HepG2 (cell line): ENCODE data around the gene TEX26. TPM values are rescaled to one million over a fixed set of nuclear protein-coding genes. Genes with fewer than 3 reads are reported as not detected.

Source experiments
- ATAC-seq: fragments of 200-7000 bp; cut with Tn5 transposase; 3 replicates; pipeline ENCODE4 v1.9.1; 2020; ENCODE audit warnings: mild to moderate bottlenecking, moderate library complexity
- BruUV-seq: library from RNA; stranded (reverse); fragments of 400-500 nt; replicated peaks from 2 replicates; lab custom pipeline; 2021; lab: Mats Ljungman, UMichigan
- CTCF ChIA-PET: fragments of 300-600 bp; formaldehyde crosslinking; extraction: SDS; loops from one replicate; lab custom pipeline; 2021; ENCODE audit warnings: low total read pairs, inconsistent platforms, low intra/inter-chr PET ratio; lab: Yijun Ruan, JAX
- POLR2A ChIA-PET: fragments of 350-600 bp; sonication (Branson Sonifier 250); formaldehyde crosslinking; loops from one replicate; lab custom pipeline; 2020; ENCODE audit warnings: antibody characterized with exemption, inconsistent platforms; lab: Yijun Ruan, JAX
- DNase-seq: peaks from one replicate; pipeline ENCODE4 v3.0.0-alpha.2; 2015; ENCODE audit warnings: low spot score
- FAIRE-seq: peaks from 3 replicates; lab custom pipeline; 2011; peaks lifted over from hg19 to GRCh38; lab: Jason Lieb, UNC
- H2AFZ ChIP-seq: one replicate; pipeline ENCODE4 v1.6.1; 2011; ENCODE audit warnings: low read length, inconsistent platforms
- H3K27ac ChIP-seq: fragments of 300-600 bp; 3 replicates; pipeline ENCODE4 v1.8.0; 2011; ENCODE audit warnings: mixed run types, mild to moderate bottlenecking, mixed read lengths, low read length, inconsistent platforms; ENCODE audit not compliant: insufficient read depth; ENCODE audit errors: extremely low read length
- H3K27me3 ChIP-seq, 2 experiments: fragments of 200-600 bp in 1 of 2; 2 replicates in 1 of 2; 3 replicates in 1 of 2; pipeline versions ENCODE4 v1.6.0 to v1.8.0; 2011; ENCODE audit warnings: low read length in 2 of 2, mild to moderate bottlenecking in 2 of 2, moderate library complexity in 2 of 2, inconsistent platforms in 1 of 2; ENCODE audit not compliant: insufficient read depth in 2 of 2, control insufficient read depth in 1 of 2
- H3K36me3 ChIP-seq, 2 experiments: fragments of 200-600 bp in 1 of 2; replicated peaks in 1 of 2; 2 replicates in 1 of 2; 3 replicates in 1 of 2; pipeline versions ENCODE4 v1.5.1 to v1.8.0; 2011; ENCODE audit warnings: low read length in 2 of 2, inconsistent platforms in 1 of 2; ENCODE audit not compliant: insufficient read depth in 2 of 2, control insufficient read depth in 1 of 2
- H3K4me1 ChIP-seq: 2 replicates; pipeline ENCODE4 v1.5.1; 2012; ENCODE audit warnings: low read length, inconsistent platforms; ENCODE audit not compliant: insufficient read depth
- H3K4me2 ChIP-seq: 2 replicates; pipeline ENCODE4 v1.6.0; 2011; ENCODE audit warnings: low read depth, low read length, inconsistent platforms
- H3K4me3 ChIP-seq, 3 experiments: fragments of 200-600 bp in 1 of 3; sonication (generic), shearing (Covaris generic) in 1 of 3; replicated peaks in 1 of 3; 2 replicates each; pipeline ENCODE4 v1.5.1; 2011 to 2016; ENCODE audit warnings: low read length in 3 of 3, inconsistent platforms in 2 of 3, low read depth in 2 of 3, mild to moderate bottlenecking in 2 of 3, control low read depth in 1 of 3, mixed read lengths in 1 of 3; ENCODE audit not compliant: insufficient read depth in 1 of 3
- H3K79me2 ChIP-seq: one replicate; pipeline ENCODE4 v1.6.1; 2011; ENCODE audit warnings: low read length, inconsistent platforms; ENCODE audit not compliant: insufficient read depth
- H3K9ac ChIP-seq: 2 replicates; pipeline ENCODE4 v1.6.0; 2011; ENCODE audit warnings: mild to moderate bottlenecking, low read depth, low read length, inconsistent platforms; ENCODE audit not compliant: insufficient read depth
- H3K9me3 ChIP-seq: 2 replicates; pipeline ENCODE4 v1.5.1; 2012; ENCODE audit warnings: mild to moderate bottlenecking, low read length
- H4K20me1 ChIP-seq: 2 replicates; pipeline ENCODE4 v1.6.0; 2011; ENCODE audit warnings: inconsistent platforms, mild to moderate bottlenecking, low read length, moderate library complexity; ENCODE audit not compliant: insufficient read depth
- CREB3 ChIP-seq: sonication (generic); formaldehyde crosslinking; IDR thresholded peaks from 2 replicates; pipeline ENCODE4 v1.5.0; 2020; ENCODE audit warnings: missing genetic modification reagents
- HNF4G ChIP-seq, 2 experiments: sonication (generic) in 1 of 2; formaldehyde crosslinking in 1 of 2; IDR thresholded peaks; 2 replicates each; pipeline versions ENCODE4 v1.4.0 to v1.6.1; 2011 to 2020; ENCODE audit warnings: borderline replicate concordance in 2 of 2, low read depth in 2 of 2, mild to moderate bottlenecking in 2 of 2, low read length in 1 of 2, missing genetic modification reagents in 1 of 2, moderate library complexity in 1 of 2
- NFIC ChIP-seq: IDR thresholded peaks from 2 replicates; pipeline ENCODE4 v1.6.1; 2012; ENCODE audit warnings: mild to moderate bottlenecking, low read length, inconsistent platforms
- NR2F6 ChIP-seq, 2 experiments: IDR thresholded peaks; 2 replicates each; pipeline ENCODE4 v1.6.1; 2016; ENCODE audit warnings: antibody characterized with exemption in 1 of 2, mild to moderate bottlenecking in 1 of 2
- PBX3 ChIP-seq: sonication (generic); formaldehyde crosslinking; IDR thresholded peaks from 2 replicates; pipeline ENCODE4 v1.8.1; 2023; ENCODE audit warnings: missing genetic modification reagents, inconsistent platforms, borderline replicate concordance
- PITX1 ChIP-seq: sonication (generic); formaldehyde crosslinking; IDR thresholded peaks from 2 replicates; pipeline ENCODE4 v1.5.1; 2020; ENCODE audit warnings: mild to moderate bottlenecking, missing genetic modification reagents
- RNF219 ChIP-seq: sonication (generic); formaldehyde crosslinking; IDR thresholded peaks from 2 replicates; pipeline ENCODE4 v1.5.0; 2020; ENCODE audit warnings: mild to moderate bottlenecking, missing genetic modification reagents
- SP2 ChIP-seq: sonication (generic); formaldehyde crosslinking; IDR thresholded peaks from 2 replicates; pipeline ENCODE4 v1.5.1; 2020; ENCODE audit warnings: mild to moderate bottlenecking, missing genetic modification reagents
- U2AF1 ChIP-seq: fragments of 200-400 bp; formaldehyde crosslinking; optimal IDR thresholded peaks from 2 replicates; pipeline ENCODE3; 2017; ENCODE audit warnings: mild to moderate bottlenecking, low read depth, low read length
- ZFP36L2 ChIP-seq: sonication (generic); formaldehyde crosslinking; IDR thresholded peaks from 2 replicates; pipeline ENCODE4 v1.4.0; 2020; ENCODE audit warnings: missing genetic modification reagents
- ZNF138 ChIP-seq: sonication (generic); formaldehyde crosslinking; IDR thresholded peaks from 2 replicates; pipeline ENCODE4 v1.5.0; 2020; ENCODE audit warnings: mild to moderate bottlenecking, low read depth, missing genetic modification reagents
- ZNF274 ChIP-seq: sonication (generic); formaldehyde crosslinking; IDR thresholded peaks from 2 replicates; pipeline ENCODE4 v1.5.1; 2020; ENCODE audit warnings: mild to moderate bottlenecking, missing genetic modification reagents
- ZNF280B ChIP-seq: sonication (generic); formaldehyde crosslinking; IDR thresholded peaks from 2 replicates; pipeline ENCODE4 v1.5.0; 2020; ENCODE audit warnings: missing genetic modification reagents, mild to moderate bottlenecking, borderline replicate concordance
- ZNF30 ChIP-seq: sonication (generic); formaldehyde crosslinking; IDR thresholded peaks from 2 replicates; pipeline ENCODE4 v1.5.0; 2020; ENCODE audit warnings: mild to moderate bottlenecking, missing genetic modification reagents
- ZNF441 ChIP-seq: sonication (generic); formaldehyde crosslinking; IDR thresholded peaks from 2 replicates; pipeline ENCODE4 v1.7.0; 2021; ENCODE audit warnings: missing genetic modification reagents, borderline replicate concordance
- ZNF569 ChIP-seq: sonication (generic); formaldehyde crosslinking; IDR thresholded peaks from 2 replicates; pipeline ENCODE4 v1.5.0; 2020; ENCODE audit warnings: mild to moderate bottlenecking, missing genetic modification reagents, moderate library complexity, borderline replicate concordance
- ZNF615 ChIP-seq: sonication (generic); formaldehyde crosslinking; IDR thresholded peaks from 2 replicates; pipeline ENCODE4 v1.5.0; 2020; ENCODE audit warnings: mild to moderate bottlenecking, missing genetic modification reagents, borderline replicate concordance
- WGBS: methylation state at CpG from one replicate; pipeline ENCODE4 v1.1.6; 2017; ENCODE audit warnings: low lambda C conversion rate; 5-methylcytosine and 5-hydroxymethylcytosine counted together
- in situ Hi-C: cut with HindIII; loops from 2 replicates; pipeline ENCODE4 v1.10.0; 2017; ENCODE audit warnings: low pct_unique_long_range_greater_than_20kb; ENCODE audit not compliant: extremely low pct_ligation_motif_present
- intact Hi-C: fragments of 100-400 bp; cut with micrococcal nuclease; formaldehyde crosslinking; loops from one replicate; pipeline ENCODE4 v1.10.0; 2022; ENCODE audit not compliant: unreplicated experiment
- polyA plus RNA-seq, 8 experiments: library from polyadenylated mRNA; depleted of rRNA in 3 of 8; stranded (reverse) in 7 of 8; unstranded in 1 of 8; fragments of >200 nt; fragmentation: Illumina TruSeq in 4 of 8; extraction: Trizol in 4 of 8; gene quantifications; 2 replicates each; pipeline versions ENCODE4 v1.2.1 to v1.2.3, GENCODE V29; 2011 to 2016; ENCODE audit warnings: low read depth in 4 of 8, missing spikeins in 1 of 8, mixed read lengths in 1 of 8; ENCODE audit not compliant: insufficient read depth in 1 of 8
- total RNA-seq, 5 experiments: library from RNA; depleted of rRNA; stranded (reverse); fragments of >200 nt; fragmentation: Illumina TruSeq; extraction: Trizol; gene quantifications; 2 replicates each; pipeline ENCODE4 v1.2.3, GENCODE V29; 2016; ENCODE audit warnings: low read depth in 1 of 5

TEX26 gene
- total and polyA plus RNA-seq, 2 of the 13 experiments (the other 11 are each of a cell fraction or from before 2014, with no cell fraction given): not detected

GRCh38 chr13:30983431-30983830 is 51.0 kb downstream of the TEX26 start:
- WGBS: 16% methylated on average over 4 of the region's 4 CpGs
- Histone ChIP-seq H3K9me3 (no peaks in the 10 kb centered on the region), H4K20me1 (no peaks in the 10 kb centered on the region), H3K4me1 (no peaks in the 10 kb centered on the region), H3K4me3 (no peak overlapping the region), H3K36me3 (no peaks in the 10 kb centered on the region), H2AFZ (no peak overlapping the region), H3K4me2 (no peak overlapping the region), H3K79me2 (no peaks in the 10 kb centered on the region), H3K9ac (no peak overlapping the region), H3K27me3 (no peaks in the 10 kb centered on the region), H3K27ac (no peak overlapping the region)
- no peak for DNase-seq
- TF ChIP-seq ZNF274 (CRISPR knock-in tag): no peak
- no peak for TF ChIP-seq SP2
- no peak for TF ChIP-seq ZNF280B (CRISPR knock-in tag)
- TF ChIP-seq NFIC: no peak
- TF ChIP-seq ZFP36L2 (CRISPR knock-in tag): no peak
- TF ChIP-seq ZNF30 (CRISPR knock-in tag): no peak
- no peak for TF ChIP-seq CREB3 (CRISPR knock-in tag)
- no peak for TF ChIP-seq ZNF615
- no peak for TF ChIP-seq ZNF569
- no peak for TF ChIP-seq U2AF1
- TF ChIP-seq NR2F6 (IDR thresholded peaks at IDR 0.05): no peak
- no peak for TF ChIP-seq NR2F6 (CRISPR knock-in tag; IDR thresholded peaks at IDR 0.05)
- no peak for TF ChIP-seq HNF4G (IDR thresholded peaks at IDR 0.05; ENCODE audit: borderline replicate concordance, low read depth, low read length)
- TF ChIP-seq HNF4G (CRISPR knock-in tag; IDR thresholded peaks at IDR 0.05; ENCODE audit: borderline replicate concordance, low read depth): no peak
- no peak for TF ChIP-seq PITX1 (CRISPR knock-in tag)
- no peak for TF ChIP-seq PBX3 (CRISPR knock-in tag)
- no peak for TF ChIP-seq ZNF441 (CRISPR knock-in tag)
- no peak for TF ChIP-seq ZNF138 (CRISPR knock-in tag)
- no peak for TF ChIP-seq RNF219 (CRISPR knock-in tag)
- BruUV-seq: no TSS peak
- ATAC-seq: no peak
- intact Hi-C loops: no loop called here
- FAIRE-seq: no peak
- POLR2A ChIA-PET: no interaction called here
- in situ Hi-C loops: no loop called here
- CTCF ChIA-PET: no interaction called here
